Smooth muscle cell (in vitro differentiated cells): ENCODE measurements around the gene PIP5K1C. TPM values are rescaled to one million over a fixed set of nuclear protein-coding genes. Genes with fewer than 3 reads are reported as not detected.

Experiments
- DNase-seq: peaks from one replicate; lab custom pipeline; 2025; ENCODE audit not compliant: unreplicated experiment; lab: John Stamatoyannopoulos, UW
- H2AFZ ChIP-seq: fragments of 200-600 bp; sonication (generic); 2 replicates; pipeline ENCODE4 v1.6.0; 2016; ENCODE audit warnings: antibody characterized with exemption, low read depth, mild to moderate bottlenecking
- H3F3A ChIP-seq: fragments of 200-600 bp; sonication (generic); 2 replicates; pipeline ENCODE4 v1.6.0; 2017; ENCODE audit warnings: antibody characterized with exemption, low read depth
- H3K27ac ChIP-seq: fragments of 200-600 bp; sonication (generic); 2 replicates; pipeline ENCODE4 v1.5.1; 2016; ENCODE audit warnings: low read depth, mild to moderate bottlenecking
- H3K27me3 ChIP-seq: fragments of 200-600 bp; sonication (generic); 2 replicates; pipeline ENCODE4 v1.6.1; 2016; ENCODE audit warnings: low read depth, mild to moderate bottlenecking
- H3K36me3 ChIP-seq: fragments of 200-600 bp; sonication (generic); 2 replicates; pipeline ENCODE4 v1.5.1; 2016; ENCODE audit warnings: low read depth
- H3K4me1 ChIP-seq: fragments of 200-600 bp; sonication (generic); 2 replicates; pipeline ENCODE4 v1.5.1; 2016; ENCODE audit warnings: low read depth
- H3K4me2 ChIP-seq: fragments of 200-600 bp; sonication (generic); 2 replicates; pipeline ENCODE4 v1.6.0; 2016; ENCODE audit warnings: mild to moderate bottlenecking
- H3K4me3 ChIP-seq: fragments of 200-600 bp; sonication (generic); 2 replicates; pipeline ENCODE4 v1.5.1; 2016; ENCODE audit warnings: mild to moderate bottlenecking
- H3K79me2 ChIP-seq: fragments of 200-600 bp; sonication (generic); 2 replicates; pipeline ENCODE4 v1.6.0; 2016; ENCODE audit warnings: low read depth, mild to moderate bottlenecking
- H3K9ac ChIP-seq: fragments of 200-600 bp; sonication (generic); 2 replicates; pipeline ENCODE4 v1.6.0; 2016; ENCODE audit warnings: low read depth
- H3K9me3 ChIP-seq: fragments of 200-600 bp; sonication (generic); replicated peaks from 2 replicates; pipeline ENCODE4 v1.5.1; 2016; ENCODE audit warnings: low read depth
- H4K20me1 ChIP-seq: fragments of 200-600 bp; sonication (generic); 2 replicates; pipeline ENCODE4 v1.6.0; 2016; ENCODE audit warnings: low read depth
- WGBS: methylation state at CpG from one replicate; pipeline ENCODE4 v1.1.7; 2016; ENCODE audit warnings: low lambda C conversion rate; 5-methylcytosine and 5-hydroxymethylcytosine counted together
- polyA plus RNA-seq: library from polyadenylated mRNA; unstranded; fragments of >200 nt; fragmentation: Nextera tagmentation; extraction: Ambion mirVana; gene quantifications from 2 replicates; pipeline ENCODE4 v1.2.1, GENCODE V29; 2016
- total RNA-seq: library from RNA; depleted of rRNA; stranded (reverse); fragments of >200 nt; gene quantifications from 2 replicates; pipeline ENCODE4 v1.2.3, GENCODE V29; 2014
- TF ChIP-seq, protein P1 (sequence below): fragments of 200-600 bp; sonication (generic); IDR thresholded peaks from 2 replicates; pipeline ENCODE4 v1.5.1; 2017; ENCODE audit warnings: borderline replicate concordance, mild to moderate bottlenecking, antibody characterized with exemption; ENCODE audit not compliant: insufficient read depth, poor library complexity, severe bottlenecking

The PIP5K1C gene
- total and polyA plus RNA-seq, 2 experiments from 2014 or later, result 13.2 to 27.2 TPM

DNA sequence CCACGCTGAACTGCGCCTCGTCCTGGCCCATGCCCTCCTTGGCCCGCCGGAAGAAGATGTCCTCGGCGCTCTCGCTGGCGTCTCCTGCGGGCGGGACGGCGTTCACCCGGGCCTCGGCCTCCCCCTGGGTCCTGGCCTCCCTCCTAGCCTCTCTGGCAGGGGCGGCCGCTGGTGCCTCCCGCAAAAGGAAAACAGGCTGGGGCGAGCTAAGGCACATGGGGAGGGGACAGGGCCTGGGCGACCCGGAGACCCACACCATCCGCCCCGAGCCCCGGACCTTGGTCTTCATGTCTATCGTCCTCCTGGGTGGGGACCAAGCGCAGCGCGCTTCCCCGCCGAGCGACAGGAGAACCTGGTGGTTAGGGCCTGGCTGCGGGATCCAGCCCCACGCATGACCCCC is 87.9 kb downstream of the PIP5K1C start:
- H3F3A ChIP-seq, result no peaks in the 10 kb centered on the region
- H3K4me2 ChIP-seq, result no peak overlapping the region
- TF ChIP-seq, protein P1, sequence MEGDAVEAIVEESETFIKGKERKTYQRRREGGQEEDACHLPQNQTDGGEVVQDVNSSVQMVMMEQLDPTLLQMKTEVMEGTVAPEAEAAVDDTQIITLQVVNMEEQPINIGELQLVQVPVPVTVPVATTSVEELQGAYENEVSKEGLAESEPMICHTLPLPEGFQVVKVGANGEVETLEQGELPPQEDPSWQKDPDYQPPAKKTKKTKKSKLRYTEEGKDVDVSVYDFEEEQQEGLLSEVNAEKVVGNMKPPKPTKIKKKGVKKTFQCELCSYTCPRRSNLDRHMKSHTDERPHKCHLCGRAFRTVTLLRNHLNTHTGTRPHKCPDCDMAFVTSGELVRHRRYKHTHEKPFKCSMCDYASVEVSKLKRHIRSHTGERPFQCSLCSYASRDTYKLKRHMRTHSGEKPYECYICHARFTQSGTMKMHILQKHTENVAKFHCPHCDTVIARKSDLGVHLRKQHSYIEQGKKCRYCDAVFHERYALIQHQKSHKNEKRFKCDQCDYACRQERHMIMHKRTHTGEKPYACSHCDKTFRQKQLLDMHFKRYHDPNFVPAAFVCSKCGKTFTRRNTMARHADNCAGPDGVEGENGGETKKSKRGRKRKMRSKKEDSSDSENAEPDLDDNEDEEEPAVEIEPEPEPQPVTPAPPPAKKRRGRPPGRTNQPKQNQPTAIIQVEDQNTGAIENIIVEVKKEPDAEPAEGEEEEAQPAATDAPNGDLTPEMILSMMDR, result no peak
- H3K4me1 ChIP-seq, result peaks cover 7% of the 10 kb centered on the region
- no peak overlapping the region for H3K9ac ChIP-seq
- no peaks in the 10 kb centered on the region for H3K27me3 ChIP-seq
- H2AFZ ChIP-seq, result no peak overlapping the region
- H4K20me1 ChIP-seq, result no peaks in the 10 kb centered on the region
- DNase-seq, result no peak
- H3K79me2 ChIP-seq, result no peaks in the 10 kb centered on the region
- 96% methylated on average over 33 of the region's 33 CpGs for WGBS
- no peaks in the 10 kb centered on the region for H3K9me3 ChIP-seq
- no peak overlapping the region for H3K27ac ChIP-seq
- no peaks in the 10 kb centered on the region for H3K36me3 ChIP-seq
- no peak overlapping the region for H3K4me3 ChIP-seq

GRCh38 chr19:3611841-3612240 is 88.4 kb downstream of the PIP5K1C start:
- TF ChIP-seq, protein P1, result no peak
- peaks cover 8% of the 10 kb centered on the region for H3K4me1 ChIP-seq

DNA sequence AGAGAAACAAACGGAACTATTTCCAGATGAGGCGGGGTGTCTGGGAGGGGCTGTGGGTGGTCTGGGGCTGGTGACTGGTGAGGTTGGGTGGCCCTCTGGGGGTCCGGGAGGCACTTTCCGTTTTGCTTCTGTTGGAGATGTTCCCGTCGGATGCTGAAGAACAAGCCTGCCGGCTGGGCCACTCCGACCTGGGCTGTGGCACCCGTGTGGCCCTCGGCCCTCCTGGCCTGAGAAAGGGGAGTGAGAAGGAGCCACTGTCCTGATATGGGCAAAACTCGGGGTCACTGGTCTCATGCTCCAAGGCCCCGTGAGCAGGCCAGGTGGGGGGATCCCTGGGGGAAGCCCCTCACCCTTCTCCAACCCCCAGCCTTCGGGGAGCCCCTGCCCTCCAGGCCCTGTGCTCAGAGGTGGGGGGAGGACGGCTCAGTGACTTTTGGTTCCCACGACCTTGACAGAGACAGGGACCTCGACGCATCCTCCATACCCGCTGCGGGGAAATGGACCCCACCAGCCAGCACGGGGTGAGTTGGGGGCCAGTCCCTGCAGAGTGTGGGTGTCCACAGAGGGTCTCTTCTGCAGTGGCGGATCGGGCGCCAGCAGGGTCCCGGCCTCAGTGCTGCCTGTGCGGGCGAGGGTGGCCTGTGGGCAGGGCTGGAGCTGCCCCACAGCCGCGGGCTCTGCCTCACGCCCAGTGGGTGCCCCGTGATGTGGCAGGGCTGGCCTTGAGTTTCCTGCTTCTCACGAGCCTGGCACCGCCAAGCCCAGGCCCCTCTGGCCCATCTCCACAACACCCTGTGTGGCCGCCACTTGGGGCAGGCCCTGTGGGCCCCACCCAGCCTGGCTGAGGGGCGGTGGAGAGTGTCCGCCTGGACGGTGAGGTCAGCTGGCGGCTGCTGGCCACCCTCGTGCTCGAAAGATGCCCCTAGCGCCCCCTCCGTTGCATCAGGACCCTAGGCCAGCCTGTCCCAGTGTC is 89.2 kb downstream of the PIP5K1C start:
- H2AFZ ChIP-seq, result no peak overlapping the region
- no peaks in the 10 kb centered on the region for H3F3A ChIP-seq
- H3K4me1 ChIP-seq, result peaks cover 8% of the 10 kb centered on the region
- H3K9me3 ChIP-seq, result no peaks in the 10 kb centered on the region
- H3K27ac ChIP-seq, result no peak overlapping the region
- H3K36me3 ChIP-seq, result no peaks in the 10 kb centered on the region
- 93% methylated on average over 41 of the region's 41 CpGs for WGBS
- H4K20me1 ChIP-seq, result no peaks in the 10 kb centered on the region
- no peak overlapping the region for H3K9ac ChIP-seq
- no peak overlapping the region for H3K4me3 ChIP-seq
- no peak overlapping the region for H3K4me2 ChIP-seq
- H3K79me2 ChIP-seq, result no peaks in the 10 kb centered on the region
- DNase-seq, result no peak
- no peaks in the 10 kb centered on the region for H3K27me3 ChIP-seq
- TF ChIP-seq, protein P1, result no peak

More at GRCh38 chr19:3611841-3612240, 88.4 kb downstream of the PIP5K1C start:
- H4K20me1 ChIP-seq, result no peaks in the 10 kb centered on the region
- no peak overlapping the region for H3K4me2 ChIP-seq
- H3K27me3 ChIP-seq, result no peaks in the 10 kb centered on the region
- H2AFZ ChIP-seq, result no peak overlapping the region
- no peaks in the 10 kb centered on the region for H3F3A ChIP-seq
- no peak overlapping the region for H3K27ac ChIP-seq
- DNase-seq, result no peak
- no peaks in the 10 kb centered on the region for H3K79me2 ChIP-seq
- H3K4me3 ChIP-seq, result no peak overlapping the region
- H3K36me3 ChIP-seq, result no peaks in the 10 kb centered on the region
- 97% methylated on average over 35 of the region's 36 CpGs for WGBS
- H3K9ac ChIP-seq, result no peak overlapping the region
- H3K9me3 ChIP-seq, result no peaks in the 10 kb centered on the region
